ENCODE results near the gene OR1E1. TPM values are rescaled to one million over a fixed set of nuclear protein-coding genes. Genes with fewer than 3 reads are reported as not detected.
"Not testable (repeated sequence)": the region's sequence is repeated elsewhere in the genome, so short reads cannot be mapped to it uniquely, and the experiment has no call there.

OR1E1 gene
- total and polyA plus RNA-seq, 3 donors from 2014 or later = 0.25 to 0.63 TPM; not detected in 1

- H3K9me3 ChIP-seq = no peaks in the 10 kb centered on the region
- intact Hi-C loops (cut with DNase I; ENCODE audit: low total_unique reads) = no loop called here
- H3K27me3 ChIP-seq = no peaks in the 10 kb centered on the region
- no peak for DNase-seq
- no peak overlapping the region for H3K27ac ChIP-seq
- H3K4me1 ChIP-seq = no peaks in the 10 kb centered on the region
- TF ChIP-seq CTCF (IDR thresholded peaks at IDR 0.05) = no peak
- TF ChIP-seq POLR2A (IDR thresholded peaks at IDR 0.05) = no peak
- no peak overlapping the region for H3K4me3 ChIP-seq
- no peaks in the 10 kb centered on the region for H3K36me3 ChIP-seq (ENCODE audit: low read depth, missing control alignments)
- 59 to 63% methylated on average over 2 of the region's 2 CpGs for WGBS, 2 donors
Observed at GRCh38 chr17:3418222-3418621, 20.0 kb upstream of the OR1E1 start.

- intact Hi-C loops (cut with DNase I; ENCODE audit: low total_unique reads) = no loop called here
- no peak overlapping the region for H3K27ac ChIP-seq
- no peaks in the 10 kb centered on the region for H3K4me1 ChIP-seq
- no peaks in the 10 kb centered on the region for H3K9me3 ChIP-seq
- TF ChIP-seq POLR2A (IDR thresholded peaks at IDR 0.05) (no peak), CTCF (IDR thresholded peaks at IDR 0.05) (no peak)
- no peak for DNase-seq
- H3K27me3 ChIP-seq = no peaks in the 10 kb centered on the region
- 88 to 89% methylated on average over 5 of the region's 5 CpGs for WGBS, 2 donors
- H3K36me3 ChIP-seq (ENCODE audit: low read depth, missing control alignments) = no peaks in the 10 kb centered on the region
- no peak overlapping the region for H3K4me3 ChIP-seq
Observed at GRCh38 chr17:3415610-3416009, 17.4 kb upstream of the OR1E1 start.

- H3K4me1 ChIP-seq = not testable (repeated sequence)
- no CpG with 5 or more reads among the region's 16 CpGs for WGBS, 2 donors
Observed at GRCh38 chr17:3412216-3412615, 14.0 kb upstream of the OR1E1 start.

GRCh38 chr17:3411070-3411469 lies 12.9 kb upstream of the OR1E1 start, which contains the start of gene OR3A3:
Gene OR3A3, plus strand, starts transcription at chr17:3411370.
- intact Hi-C loops (cut with DNase I; ENCODE audit: low total_unique reads) = no loop called here
- no peak for TF ChIP-seq POLR2A (IDR thresholded peaks at IDR 0.05)
- TF ChIP-seq CTCF (IDR thresholded peaks at IDR 0.05) = no peak
- Histone ChIP-seq H3K27ac (no peak within 1 kb of the TSS), H3K27me3 (no peaks in the 10 kb centered on the region), H3K36me3 (ENCODE audit: low read depth, missing control alignments) (no peaks in the 10 kb centered on the region), H3K9me3 (no peaks in the 10 kb centered on the region), H3K4me3 (no peak within 1 kb of the TSS), H3K4me1 (no peaks in the 10 kb centered on the region)
- DNase-seq = no peak
- WGBS, 2 donors = 88% methylated on average over 3 of the region's 3 CpGs

More at GRCh38 chr17:3412216-3412615, 14.0 kb upstream of the OR1E1 start:
- H3K4me3 ChIP-seq; H3K27ac ChIP-seq; intact Hi-C loops (cut with DNase I; ENCODE audit: low total_unique reads); DNase-seq; H3K9me3 ChIP-seq; H3K27me3 ChIP-seq; H3K36me3 ChIP-seq (ENCODE audit: low read depth, missing control alignments): not testable (repeated sequence)

GRCh38 chr17:3403856-3404255 lies 5.6 kb upstream of the OR1E1 start:
- H3K27me3 ChIP-seq; H3K27ac ChIP-seq; H3K9me3 ChIP-seq; DNase-seq; H3K36me3 ChIP-seq (ENCODE audit: low read depth, missing control alignments); H3K4me3 ChIP-seq; intact Hi-C loops (cut with DNase I; ENCODE audit: low total_unique reads); H3K4me1 ChIP-seq: not testable (repeated sequence)
- WGBS, 2 donors = 70 to 81% methylated on average over 1 of the region's 1 CpG

GRCh38 chr17:3401786-3402185 lies 3.6 kb upstream of the OR1E1 start:
- WGBS, 2 donors = 67 to 77% methylated on average over 2 of the region's 2 CpGs

More at GRCh38 chr17:3401786-3402185, 3.6 kb upstream of the OR1E1 start:
- Histone ChIP-seq H3K36me3 (ENCODE audit: low read depth, missing control alignments) (no peaks in the 10 kb centered on the region), H3K4me3 (no peak overlapping the region), H3K9me3 (no peaks in the 10 kb centered on the region), H3K4me1 (no peaks in the 10 kb centered on the region), H3K27me3 (no peaks in the 10 kb centered on the region), H3K27ac (no peak overlapping the region)
- TF ChIP-seq POLR2A (IDR thresholded peaks at IDR 0.05) = no peak
- TF ChIP-seq CTCF (IDR thresholded peaks at IDR 0.05) = no peak
- DNase-seq = no peak
- intact Hi-C loops (cut with DNase I; ENCODE audit: low total_unique reads) = no loop called here
